Measurements from ENCODE around the gene ERMARD. TPM values are rescaled to one million over a fixed set of nuclear protein-coding genes. Genes with fewer than 3 reads are reported as not detected.
A peak's percentile ranks its signal among the peaks of the same experiment; 100 is the strongest.

Gene ERMARD
- total RNA-seq, 2 experiments from 2014 or later = 21.1 to 22.8 TPM

DNA sequence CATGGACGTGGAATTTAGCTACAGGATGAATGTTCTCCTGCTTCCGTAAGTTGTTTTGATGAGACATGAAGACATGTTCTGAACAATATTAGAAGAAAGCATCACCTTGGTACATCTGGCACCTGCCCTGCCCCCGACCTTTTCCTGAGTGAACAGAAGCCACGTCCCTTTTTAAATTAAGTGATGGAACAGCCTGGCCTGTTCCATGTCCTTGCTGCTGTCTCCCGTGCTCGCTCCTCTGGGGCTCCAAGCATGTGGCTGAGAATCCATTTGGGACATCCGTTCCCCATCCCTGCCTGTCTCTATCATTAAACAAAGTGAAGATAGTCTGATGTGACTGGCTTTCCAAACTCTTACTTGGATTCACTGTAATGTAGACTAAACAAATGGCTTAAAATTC lies 36.4 kb downstream of the ERMARD start:
- CTCF ChIA-PET = interaction anchor here (1.4 kb wide), 1 partner anchor 742 kb away, joined by 5 read pairs; no protein-coding TSS in a partner anchor
- Mint-ChIP-seq H3K4me1 (ENCODE audit: low read depth) (peaks cover 17% of the 10 kb centered on the region), H3K9me3 (peaks cover 1% of the 10 kb centered on the region), H3K27me3 (ENCODE audit: low read depth) (peaks cover 20% of the 10 kb centered on the region), H3K36me3 (ENCODE audit: low read depth) (peaks cover 14% of the 10 kb centered on the region), H3K4me3 (no peak overlapping the region), H3K27ac (no peak overlapping the region)
- DNase-seq = no peak
- intact Hi-C loops (cut with micrococcal nuclease) = no loop called here

DNA sequence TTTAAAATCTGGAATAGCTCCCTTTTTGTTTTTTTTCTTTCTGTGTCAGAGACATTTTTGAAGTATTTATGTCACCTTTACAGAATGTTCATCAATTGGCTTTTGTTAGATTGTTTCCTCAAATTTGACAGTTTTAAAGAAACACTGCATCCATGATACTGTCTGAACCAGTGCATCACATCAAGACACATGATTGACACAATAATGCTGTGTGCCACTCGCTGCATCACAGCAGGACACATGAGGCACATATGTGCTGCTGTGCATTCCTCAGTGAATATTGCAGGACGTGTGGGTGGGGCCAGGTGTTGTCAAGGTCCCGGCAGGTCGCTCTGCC lies 37.4 kb downstream of the ERMARD start:
- no peak for DNase-seq
- peaks cover 5% of the 10 kb centered on the region for H3K36me3 Mint-ChIP-seq (ENCODE audit: low read depth)
- intact Hi-C loops (cut with micrococcal nuclease) = no loop called here
- H3K27me3 Mint-ChIP-seq (ENCODE audit: low read depth) = peaks cover 22% of the 10 kb centered on the region
- peaks cover 17% of the 10 kb centered on the region for H3K4me1 Mint-ChIP-seq (ENCODE audit: low read depth)
- no peaks in the 10 kb centered on the region for H3K9me3 Mint-ChIP-seq
- CTCF ChIA-PET = interaction anchor here (0.6 to 2.6 kb wide), 4 partner anchors 13 to 741 kb away, joined by 3 to 48 read pairs (median 4); no protein-coding TSS in a partner anchor
- no peak overlapping the region for H3K27ac Mint-ChIP-seq
- H3K4me3 Mint-ChIP-seq = no peak overlapping the region

DNA sequence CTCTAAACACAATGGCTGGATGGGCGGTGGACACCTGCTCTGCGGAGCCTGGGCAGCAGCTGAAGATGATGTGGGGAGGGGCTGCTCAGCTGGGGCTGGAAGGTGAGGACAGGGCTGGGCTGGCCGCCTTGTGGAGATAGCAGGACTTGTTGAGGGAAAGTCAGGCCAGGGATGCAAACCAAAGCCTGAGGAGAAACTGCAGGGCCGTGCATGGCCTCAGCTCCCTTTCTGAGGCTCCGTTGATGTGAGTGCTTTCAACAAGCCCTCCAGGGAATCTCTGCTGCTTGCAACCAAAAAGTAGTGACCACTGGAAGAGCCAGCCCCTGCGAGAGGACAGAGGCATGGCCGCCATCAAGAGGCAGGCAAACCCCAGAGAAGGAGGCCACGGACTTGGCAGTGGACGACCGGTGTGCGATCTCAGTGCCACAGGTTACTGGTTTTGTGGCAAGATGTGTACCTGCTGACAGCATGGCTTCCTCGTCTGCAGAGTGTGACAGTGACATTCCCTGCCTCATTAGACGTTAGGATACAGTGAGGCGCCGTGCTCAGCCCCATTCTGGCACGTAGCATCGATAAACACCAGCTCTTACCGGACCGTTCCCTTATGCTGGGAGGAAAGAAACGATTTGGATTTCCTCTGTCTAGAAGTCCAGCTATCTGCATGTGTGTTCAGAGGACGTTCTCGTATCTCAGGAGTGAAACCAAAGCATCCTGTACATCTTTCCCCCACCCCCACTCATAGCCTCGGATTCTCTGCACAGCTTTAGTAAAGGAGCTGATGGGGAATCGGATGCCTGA lies 37.9 kb downstream of the ERMARD start:
- no peak overlapping the region for H3K27ac Mint-ChIP-seq
- H3K4me1 Mint-ChIP-seq (ENCODE audit: low read depth) = peaks cover 17% of the 10 kb centered on the region
- no peak for DNase-seq
- intact Hi-C loops (cut with micrococcal nuclease) = no loop called here
- CTCF ChIA-PET = interaction anchor here (0.6 to 2.6 kb wide), 21 partner anchors 10 to 745 kb away, joined by 3 to 48 read pairs (median 4); no protein-coding TSS in a partner anchor
- peak overlapping the region; percentile 79 for H3K4me3 Mint-ChIP-seq
- peaks cover 24% of the 10 kb centered on the region for H3K27me3 Mint-ChIP-seq (ENCODE audit: low read depth)
- H3K9me3 Mint-ChIP-seq = no peaks in the 10 kb centered on the region
- H3K36me3 Mint-ChIP-seq (ENCODE audit: low read depth) = no peaks in the 10 kb centered on the region

GRCh38 chr6:169789944-169790927 lies 38.8 kb downstream of the ERMARD start:
- Mint-ChIP-seq H3K9me3 (no peaks in the 10 kb centered on the region), H3K27ac (no peak overlapping the region)

DNA sequence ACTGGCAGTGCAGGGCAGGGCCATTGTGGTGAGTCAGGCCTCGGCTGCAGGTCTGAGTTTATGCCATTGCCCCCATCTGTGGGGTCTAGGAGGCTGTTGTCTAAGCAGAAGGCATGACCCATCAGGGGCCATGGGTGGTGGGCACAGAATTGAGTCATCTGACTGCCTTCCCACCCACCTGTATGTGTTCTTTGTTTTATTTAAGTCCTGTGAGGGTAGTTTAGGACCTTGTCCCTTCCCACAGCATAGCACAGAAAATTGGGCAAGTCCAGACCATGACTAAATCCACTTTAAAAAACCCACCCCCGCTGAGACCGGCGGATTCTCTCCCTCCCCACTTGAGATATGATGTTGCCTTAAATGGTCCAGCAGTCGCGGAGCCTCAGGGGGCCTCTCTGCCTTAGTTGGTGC lies 40.3 kb downstream of the ERMARD start:
- Mint-ChIP-seq H3K9me3 (no peaks in the 10 kb centered on the region), H3K4me1 (ENCODE audit: low read depth) (peaks cover 17% of the 10 kb centered on the region), H3K36me3 (ENCODE audit: low read depth) (no peaks in the 10 kb centered on the region), H3K27me3 (ENCODE audit: low read depth) (peaks cover 24% of the 10 kb centered on the region), H3K4me3 (no peak overlapping the region), H3K27ac (no peak overlapping the region)
- CTCF ChIA-PET = no interaction called here
- intact Hi-C loops (cut with micrococcal nuclease) = loop anchor here (2.0 to 5.0 kb wide), 2 partner anchors 41 to 171 kb away; partner anchors contain the start of genes DYNLT2 and ERMARD
- no peak for DNase-seq

More at GRCh38 chr6:169789944-169790927, 38.8 kb downstream of the ERMARD start:
- intact Hi-C loops (cut with micrococcal nuclease) = loop anchor here (1.0 to 5.0 kb wide), 6 partner anchors 39 to 740 kb away; partner anchors contain the start of genes DYNLT2 and ERMARD
- peak; percentile 80 for DNase-seq
- CTCF ChIA-PET = interaction anchor here (0.5 to 2.6 kb wide), 26 partner anchors 10 to 744 kb away, joined by 3 to 48 read pairs (median 3); no protein-coding TSS in a partner anchor
- Mint-ChIP-seq H3K36me3 (ENCODE audit: low read depth) (no peaks in the 10 kb centered on the region), H3K4me3 (peak overlapping the region; percentile 79), H3K4me1 (ENCODE audit: low read depth) (peaks cover 17% of the 10 kb centered on the region), H3K27me3 (ENCODE audit: low read depth) (peaks cover 24% of the 10 kb centered on the region)

DNA sequence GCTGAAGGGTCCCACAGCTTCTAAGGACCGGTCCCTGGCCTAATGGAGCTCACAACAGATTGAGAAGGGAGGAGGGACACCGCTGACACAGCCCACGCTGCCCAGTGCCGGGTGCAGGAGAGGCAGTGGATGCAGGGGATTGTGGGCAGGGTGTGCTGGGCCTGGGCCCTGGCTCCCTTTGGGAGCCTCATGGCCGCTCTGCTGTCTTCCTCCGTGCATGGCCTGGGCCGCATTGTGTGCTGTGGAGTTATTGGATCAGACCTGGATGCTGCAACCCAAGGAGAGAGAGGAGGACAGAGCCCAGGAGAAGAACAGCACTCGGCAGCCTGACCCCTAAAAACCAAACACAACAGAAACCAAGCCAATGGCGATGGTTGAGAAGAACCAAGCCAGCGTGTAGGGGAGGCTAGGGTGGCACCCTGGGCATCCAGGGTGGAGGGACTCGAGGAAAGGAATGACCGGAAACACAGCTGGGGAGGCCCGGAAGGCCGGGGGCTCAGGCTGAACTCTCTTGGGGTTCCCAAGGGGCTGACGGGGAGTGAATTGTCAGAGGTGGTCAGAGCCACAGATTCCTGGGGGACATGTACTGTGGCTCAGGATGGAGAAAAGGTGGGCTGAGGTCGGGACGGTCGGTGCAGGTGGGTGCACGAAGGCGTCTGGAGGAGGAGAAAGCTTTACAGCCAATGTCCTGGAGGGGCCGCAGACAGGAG lies 41.0 kb downstream of the ERMARD start:
- Mint-ChIP-seq H3K4me1 (ENCODE audit: low read depth) (peaks cover 17% of the 10 kb centered on the region), H3K36me3 (ENCODE audit: low read depth) (no peaks in the 10 kb centered on the region), H3K27ac (no peak overlapping the region), H3K4me3 (no peak overlapping the region), H3K27me3 (ENCODE audit: low read depth) (peaks cover 24% of the 10 kb centered on the region), H3K9me3 (no peaks in the 10 kb centered on the region)
- intact Hi-C loops (cut with micrococcal nuclease) = loop anchor here (5.0 kb wide), 1 partner anchor 170 kb away; no protein-coding TSS in a partner anchor
- CTCF ChIA-PET = no interaction called here
- no peak for DNase-seq

DNA sequence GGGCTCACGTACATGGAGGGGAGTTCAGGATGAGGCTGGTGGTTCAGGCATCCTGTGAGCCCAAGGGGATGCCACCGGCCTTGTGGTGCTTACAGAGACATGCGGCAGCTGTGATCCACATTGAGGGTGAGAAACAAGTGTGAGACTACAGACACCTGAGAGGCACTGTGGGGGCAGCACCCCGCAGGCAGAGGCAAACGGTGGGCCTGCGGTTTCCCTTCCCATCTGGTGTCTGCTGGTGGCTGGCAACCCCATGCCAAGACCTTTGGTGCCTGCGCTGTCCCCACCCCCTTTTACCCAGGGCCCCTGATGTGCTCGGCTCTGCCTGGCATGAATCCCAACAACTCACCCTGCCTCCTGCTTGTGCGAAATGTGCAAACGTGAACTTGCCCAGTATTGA lies 42.0 kb downstream of the ERMARD start:
- Mint-ChIP-seq H3K4me3 (no peak overlapping the region), H3K36me3 (ENCODE audit: low read depth) (no peaks in the 10 kb centered on the region), H3K27me3 (ENCODE audit: low read depth) (peaks cover 24% of the 10 kb centered on the region), H3K4me1 (ENCODE audit: low read depth) (peaks cover 17% of the 10 kb centered on the region), H3K9me3 (no peaks in the 10 kb centered on the region), H3K27ac (no peak overlapping the region)
- intact Hi-C loops (cut with micrococcal nuclease) = loop anchor here (5.0 kb wide), 1 partner anchor 169 kb away; no protein-coding TSS in a partner anchor
- CTCF ChIA-PET = interaction anchor here (1.7 kb wide), 1 partner anchor 98 kb away, joined by 4 read pairs; no protein-coding TSS in a partner anchor
- DNase-seq = no peak

DNA sequence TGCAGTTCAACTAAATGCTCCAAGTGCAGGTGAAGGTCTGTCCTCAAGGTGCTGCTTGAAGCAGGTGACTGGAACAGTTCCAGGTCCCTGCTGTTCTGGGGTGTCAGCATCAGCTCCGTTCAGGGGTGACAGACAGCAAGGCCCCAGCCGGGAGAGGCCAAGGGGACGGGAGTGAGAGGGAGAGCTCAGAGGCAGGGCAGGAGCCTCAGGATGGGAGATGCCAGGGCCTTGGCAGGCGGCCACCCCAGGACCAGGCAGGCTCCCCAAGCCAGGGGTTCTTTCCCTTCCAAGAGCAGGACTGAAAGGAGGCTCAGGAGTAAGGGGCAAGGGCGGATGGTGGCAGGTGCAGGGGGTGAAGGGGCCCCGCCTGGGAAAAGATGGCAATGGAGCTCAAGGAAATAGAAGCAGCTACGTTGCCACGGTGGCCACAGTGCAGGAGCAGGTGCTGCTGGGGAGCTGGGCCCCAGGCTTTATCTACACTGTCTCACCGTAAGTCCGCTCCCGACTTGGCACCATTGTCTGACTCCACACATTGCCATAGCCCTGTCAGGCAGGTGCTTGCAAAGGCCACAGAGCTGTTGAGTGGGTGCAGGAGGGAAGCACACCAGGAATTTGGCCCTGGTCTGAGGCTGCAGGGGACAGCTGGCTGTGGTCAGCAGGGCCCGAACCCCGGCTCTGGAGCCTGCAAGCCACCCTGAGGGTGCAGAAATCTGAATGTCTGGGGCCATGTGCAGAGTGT lies 43.1 kb downstream of the ERMARD start:
- Mint-ChIP-seq H3K27ac (no peak overlapping the region), H3K36me3 (ENCODE audit: low read depth) (no peaks in the 10 kb centered on the region), H3K4me1 (ENCODE audit: low read depth) (peaks cover 17% of the 10 kb centered on the region), H3K27me3 (ENCODE audit: low read depth) (peaks cover 27% of the 10 kb centered on the region), H3K9me3 (no peaks in the 10 kb centered on the region), H3K4me3 (no peak overlapping the region)
- DNase-seq = no peak
- intact Hi-C loops (cut with micrococcal nuclease) = loop anchor here (5.0 kb wide), 1 partner anchor 168 kb away; no protein-coding TSS in a partner anchor
- CTCF ChIA-PET = interaction anchor here (0.9 to 1.7 kb wide), 3 partner anchors 10 to 99 kb away, joined by 3 to 6 read pairs (median 4); no protein-coding TSS in a partner anchor

GRCh38 chr6:169795196-169795595 lies 43.8 kb downstream of the ERMARD start:
- no peak overlapping the region for H3K27ac Mint-ChIP-seq
- H3K36me3 Mint-ChIP-seq (ENCODE audit: low read depth) = no peaks in the 10 kb centered on the region
- no peak for DNase-seq
- no peaks in the 10 kb centered on the region for H3K9me3 Mint-ChIP-seq
- intact Hi-C loops (cut with micrococcal nuclease) = no loop called here
- no peak overlapping the region for H3K4me3 Mint-ChIP-seq
- CTCF ChIA-PET = interaction anchor here (0.9 to 1.7 kb wide), 3 partner anchors 9 to 100 kb away, joined by 3 to 6 read pairs (median 4); no protein-coding TSS in a partner anchor
- peaks cover 11% of the 10 kb centered on the region for H3K4me1 Mint-ChIP-seq (ENCODE audit: low read depth)
- peaks cover 27% of the 10 kb centered on the region for H3K27me3 Mint-ChIP-seq (ENCODE audit: low read depth)

DNA sequence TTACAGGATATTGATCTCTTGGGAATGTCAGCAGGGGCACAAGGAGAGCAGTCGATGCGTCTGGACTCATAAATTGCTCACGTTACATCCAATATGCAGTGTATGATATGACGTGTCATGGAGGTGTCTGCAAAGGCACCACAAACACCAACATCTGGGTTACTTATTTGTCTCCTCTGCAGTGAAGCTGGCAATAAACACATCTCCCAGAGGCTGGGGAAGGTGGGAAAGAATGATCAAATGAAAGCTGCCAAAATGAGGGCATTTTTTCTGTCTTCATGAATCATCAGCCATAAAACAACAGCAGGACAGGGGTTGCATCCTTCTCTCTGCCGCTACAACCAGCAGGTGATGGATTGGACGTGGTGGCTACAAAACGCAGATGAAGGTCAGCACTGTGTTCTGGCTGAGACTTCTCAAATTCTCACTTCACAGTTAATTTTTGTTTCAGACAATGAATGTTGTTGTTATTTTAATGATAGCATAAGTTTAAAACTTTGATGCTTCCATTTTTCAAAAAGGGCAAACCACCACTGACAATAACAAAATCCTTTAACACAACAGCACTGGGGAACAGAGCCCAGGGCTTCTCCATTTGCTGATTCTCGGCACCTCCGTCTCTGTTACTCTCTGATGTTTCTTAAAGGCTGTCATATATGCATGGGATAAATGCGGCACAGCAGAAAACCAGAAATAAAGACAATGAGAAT lies 47.5 kb downstream of the ERMARD start:
- H3K4me1 Mint-ChIP-seq (ENCODE audit: low read depth) = peaks cover 12% of the 10 kb centered on the region
- H3K36me3 Mint-ChIP-seq (ENCODE audit: low read depth) = no peaks in the 10 kb centered on the region
- H3K27ac Mint-ChIP-seq = no peak overlapping the region
- intact Hi-C loops (cut with micrococcal nuclease) = no loop called here
- H3K9me3 Mint-ChIP-seq = no peaks in the 10 kb centered on the region
- CTCF ChIA-PET = interaction anchor here (1.0 kb wide), 1 partner anchor 731 kb away, joined by 3 read pairs; no protein-coding TSS in a partner anchor
- H3K27me3 Mint-ChIP-seq (ENCODE audit: low read depth) = peaks cover 11% of the 10 kb centered on the region
- DNase-seq = no peak
- H3K4me3 Mint-ChIP-seq = no peak overlapping the region

All from activated naive CD4-positive, alpha-beta T cell treated with anti-CD3 and anti-CD28 coated beads for 36 hours (primary cell).